Retinal pigment epithelial cell (primary cell): ENCODE data around the gene UBL7.

Experiments
- DNase-seq: peaks from one replicate; pipeline ENCODE4 v3.0.0-alpha.2; 2010; ENCODE audit warnings: low read depth
- H3K4me3 ChIP-seq: 2 replicates; pipeline ENCODE4 v1.5.1; 2011; ENCODE audit warnings: mild to moderate bottlenecking, low read length, control low read depth, moderate library complexity
- TF ChIP-seq, protein P1 (sequence below): conservative IDR thresholded peaks from 2 replicates; pipeline ENCODE4 v1.5.1; 2011; ENCODE audit warnings: low read depth, low read length, control low read depth, inconsistent platforms

Gene UBL7

GRCh38 chr15:74430510-74430951 lies 30.4 kb downstream of the UBL7 start:
- TF ChIP-seq, protein P1, sequence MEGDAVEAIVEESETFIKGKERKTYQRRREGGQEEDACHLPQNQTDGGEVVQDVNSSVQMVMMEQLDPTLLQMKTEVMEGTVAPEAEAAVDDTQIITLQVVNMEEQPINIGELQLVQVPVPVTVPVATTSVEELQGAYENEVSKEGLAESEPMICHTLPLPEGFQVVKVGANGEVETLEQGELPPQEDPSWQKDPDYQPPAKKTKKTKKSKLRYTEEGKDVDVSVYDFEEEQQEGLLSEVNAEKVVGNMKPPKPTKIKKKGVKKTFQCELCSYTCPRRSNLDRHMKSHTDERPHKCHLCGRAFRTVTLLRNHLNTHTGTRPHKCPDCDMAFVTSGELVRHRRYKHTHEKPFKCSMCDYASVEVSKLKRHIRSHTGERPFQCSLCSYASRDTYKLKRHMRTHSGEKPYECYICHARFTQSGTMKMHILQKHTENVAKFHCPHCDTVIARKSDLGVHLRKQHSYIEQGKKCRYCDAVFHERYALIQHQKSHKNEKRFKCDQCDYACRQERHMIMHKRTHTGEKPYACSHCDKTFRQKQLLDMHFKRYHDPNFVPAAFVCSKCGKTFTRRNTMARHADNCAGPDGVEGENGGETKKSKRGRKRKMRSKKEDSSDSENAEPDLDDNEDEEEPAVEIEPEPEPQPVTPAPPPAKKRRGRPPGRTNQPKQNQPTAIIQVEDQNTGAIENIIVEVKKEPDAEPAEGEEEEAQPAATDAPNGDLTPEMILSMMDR, result no peak
- no peak overlapping the region for H3K4me3 ChIP-seq
- DNase-seq, result no peak

DNA sequence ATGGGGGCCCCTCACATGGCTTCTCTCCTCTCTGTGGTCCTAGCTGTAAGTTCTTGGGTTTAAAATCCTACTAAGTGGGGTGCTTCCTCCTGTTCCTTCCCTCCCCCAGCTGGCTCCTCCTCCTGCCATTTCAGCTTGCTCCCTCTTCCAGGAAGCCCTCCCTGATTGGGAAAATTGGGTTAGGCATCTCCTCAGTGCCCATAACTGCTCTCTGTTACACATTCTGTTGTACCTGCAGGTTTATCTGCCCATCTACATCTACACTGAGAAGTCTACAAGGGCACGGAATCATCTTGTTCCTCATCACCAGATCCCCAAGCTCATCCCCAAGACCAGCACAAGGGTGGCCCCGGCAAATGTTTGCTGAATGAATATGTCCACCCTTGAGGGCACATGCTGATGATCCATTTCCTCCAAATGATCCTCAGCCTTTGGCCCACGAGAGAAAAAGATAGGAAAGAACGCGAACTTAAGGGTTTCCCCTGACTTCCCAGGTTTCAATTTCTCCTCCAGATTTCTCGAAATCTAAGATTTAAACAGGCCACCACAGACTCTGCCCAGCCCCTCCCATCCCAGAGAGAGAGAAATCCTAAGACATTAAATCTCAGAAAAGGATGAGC lies 31.1 kb downstream of the UBL7 start:
- DNase-seq, result no peak
- TF ChIP-seq, protein P1, result no peak
- no peak overlapping the region for H3K4me3 ChIP-seq

- DNase-seq, result no peak
- H3K4me3 ChIP-seq, result no peak overlapping the region
- TF ChIP-seq, protein P1, result no peak
These were observed 31.8 kb downstream of the UBL7 start for GRCh38 chr15:74428970-74429780.

- TF ChIP-seq, protein P1, result no peak
- no peak for DNase-seq
These were observed 32.5 kb downstream of the UBL7 start for GRCh38 chr15:74428442-74428787.

GRCh38 chr15:74427607-74428441 lies 33.1 kb downstream of the UBL7 start:
- TF ChIP-seq, protein P1, result no peak
- DNase-seq, result no peak
- no peak overlapping the region for H3K4me3 ChIP-seq

More at GRCh38 chr15:74428442-74428787, 32.5 kb downstream of the UBL7 start:
- no peak overlapping the region for H3K4me3 ChIP-seq

GRCh38 chr15:74426404-74427281 lies 34.3 kb downstream of the UBL7 start:
- no peak overlapping the region for H3K4me3 ChIP-seq
- DNase-seq, result no peak
- TF ChIP-seq, protein P1, result no peak
